ENCODE data around the gene LYVE1.
A peak's percentile ranks its signal among the peaks of the same experiment; 100 is the strongest.

Gene LYVE1

DNA sequence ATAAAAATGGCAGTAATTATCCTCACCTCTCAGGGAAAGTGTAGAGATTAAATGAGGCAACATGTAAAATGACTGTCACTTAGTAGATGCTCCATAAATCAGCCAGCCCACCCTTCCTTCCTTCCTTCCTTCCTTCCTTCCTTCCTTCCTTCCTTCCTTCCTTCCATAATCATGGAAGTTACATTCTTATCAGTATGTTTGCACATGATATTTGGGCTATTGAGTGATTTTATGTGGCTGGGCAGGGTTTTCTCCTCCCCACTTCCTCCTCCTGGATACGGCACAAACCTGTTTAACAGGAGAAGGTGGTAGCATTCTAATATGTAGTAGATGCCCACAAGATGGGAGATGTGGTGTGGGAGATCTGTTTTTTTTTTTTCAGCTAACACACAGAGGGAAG lies 11.9 kb downstream of the LYVE1 start:
- H3K4me3 ChIP-seq (ENCODE audit: low read depth in 1 of 2, low read length in 2 of 2): no peak overlapping the region
- no peak overlapping the region for H3K27ac ChIP-seq (ENCODE audit: low read length)
- H3K27me3 ChIP-seq (ENCODE audit: low read depth, low read length): no peaks in the 10 kb centered on the region
- peaks cover 0 to 4% of the 10 kb centered on the region in 2 donors for H3K9me3 ChIP-seq (ENCODE audit: control insufficient read depth in 1 of 2, low read length in 2 of 2)
- no peaks in the 10 kb centered on the region for H3K4me1 ChIP-seq (ENCODE audit: control insufficient read depth in 1 of 2, insufficient read depth in 2 of 2, low read length in 2 of 2)
- H3K36me3 ChIP-seq (ENCODE audit: control insufficient read depth in 1 of 2, insufficient read depth in 2 of 2, low read length in 2 of 2): no peaks in the 10 kb centered on the region

DNA sequence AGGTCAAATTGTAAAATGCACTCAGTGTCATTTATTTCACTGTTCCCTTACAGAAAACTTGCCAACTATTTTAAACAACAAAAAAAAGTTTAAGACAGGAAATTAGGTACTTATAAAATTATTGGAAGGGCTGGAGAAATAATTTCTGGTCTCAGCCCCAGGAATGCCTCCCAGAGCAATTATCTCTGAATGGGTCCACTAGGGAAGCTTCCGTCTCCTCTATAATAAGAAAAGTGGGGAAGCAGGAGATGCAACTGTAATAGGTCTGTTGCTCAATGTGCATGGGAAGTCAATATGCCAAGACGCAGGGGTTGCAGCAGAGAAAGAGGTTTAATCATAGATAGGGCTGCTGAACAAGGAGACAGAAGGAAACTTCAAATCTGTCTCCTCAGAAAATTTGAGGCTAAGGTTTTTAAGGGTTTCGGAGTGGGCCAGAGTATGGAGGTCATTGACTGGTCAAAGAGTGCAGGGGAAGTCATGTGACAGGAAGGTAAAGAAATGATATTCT lies 16.6 kb downstream of the LYVE1 start:
- Histone ChIP-seq H3K27ac (ENCODE audit: low read length) (no peak overlapping the region), H3K27me3 (ENCODE audit: low read depth, low read length) (no peaks in the 10 kb centered on the region), H3K36me3 (ENCODE audit: control insufficient read depth in 1 of 2, insufficient read depth in 2 of 2, low read length in 2 of 2) (no peaks in the 10 kb centered on the region), H3K4me1 (ENCODE audit: control insufficient read depth in 1 of 2, insufficient read depth in 2 of 2, low read length in 2 of 2) (no peaks in the 10 kb centered on the region), H3K4me3 (ENCODE audit: low read depth in 1 of 2, low read length in 2 of 2) (no peak overlapping the region), H3K9me3 (ENCODE audit: control insufficient read depth in 1 of 2, low read length in 2 of 2) (peaks cover 0 to 4% of the 10 kb centered on the region in 2 donors)

DNA sequence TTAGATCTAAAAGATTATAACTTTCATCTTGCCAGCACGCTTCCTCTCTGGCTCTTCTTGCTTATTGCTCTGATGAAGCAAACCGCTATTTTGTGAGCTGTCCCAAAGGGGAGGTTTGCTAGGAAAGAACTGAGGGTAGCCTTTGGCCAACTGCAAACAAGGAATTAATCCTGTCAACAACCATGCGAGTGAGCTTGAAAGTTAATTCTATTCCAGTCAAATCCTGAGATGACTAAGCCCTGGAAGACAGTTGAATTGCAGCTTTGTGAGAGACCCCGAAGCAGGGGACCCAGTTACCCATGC lies 17.2 kb downstream of the LYVE1 start:
- Histone ChIP-seq H3K9me3 (ENCODE audit: control insufficient read depth in 1 of 2, low read length in 2 of 2) (peaks cover 0 to 4% of the 10 kb centered on the region in 2 donors), H3K27me3 (ENCODE audit: low read depth, low read length) (no peaks in the 10 kb centered on the region), H3K4me1 (ENCODE audit: control insufficient read depth in 1 of 2, insufficient read depth in 2 of 2, low read length in 2 of 2) (no peaks in the 10 kb centered on the region), H3K27ac (ENCODE audit: low read length) (no peak overlapping the region), H3K4me3 (ENCODE audit: low read depth in 1 of 2, low read length in 2 of 2) (no peak overlapping the region), H3K36me3 (ENCODE audit: control insufficient read depth in 1 of 2, insufficient read depth in 2 of 2, low read length in 2 of 2) (no peaks in the 10 kb centered on the region)

DNA sequence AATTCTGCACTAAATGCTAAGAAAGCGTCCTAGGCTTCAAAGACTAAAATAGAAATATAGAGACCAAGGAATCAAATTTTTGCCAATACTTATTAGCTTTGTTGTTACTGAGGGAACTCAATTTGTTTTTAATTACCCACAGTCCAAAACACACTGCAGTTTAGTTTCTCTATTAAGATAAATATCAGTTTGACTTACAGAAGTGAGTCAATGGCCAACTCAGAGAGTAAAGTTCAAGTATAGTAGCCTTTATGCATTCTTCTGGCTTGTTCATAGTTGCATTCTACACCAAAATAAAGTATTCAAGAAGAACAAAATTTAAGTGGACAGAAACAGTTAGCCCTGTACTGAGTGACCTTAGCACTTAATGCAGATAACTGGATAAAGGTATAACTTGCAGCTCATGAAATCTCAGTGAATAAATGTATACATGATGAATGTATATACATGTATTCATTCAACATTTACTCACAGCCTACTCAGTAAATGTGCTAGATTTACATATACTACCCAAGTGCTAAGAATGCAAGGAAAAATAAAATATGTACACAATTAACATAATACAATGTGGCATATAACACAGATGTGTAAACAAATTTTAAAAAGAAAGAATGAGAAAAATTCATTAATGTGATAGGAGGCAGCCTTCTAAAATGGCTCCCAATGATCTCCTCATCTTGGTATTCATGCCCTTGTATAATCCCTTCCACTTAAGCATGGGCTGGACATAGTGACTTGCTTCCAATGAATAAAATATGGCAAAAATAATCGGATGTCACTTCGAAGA lies 17.8 kb downstream of the LYVE1 start:
- Histone ChIP-seq H3K27me3 (ENCODE audit: low read depth, low read length) (no peaks in the 10 kb centered on the region), H3K4me1 (ENCODE audit: control insufficient read depth in 1 of 2, insufficient read depth in 2 of 2, low read length in 2 of 2) (no peaks in the 10 kb centered on the region), H3K27ac (ENCODE audit: low read length) (no peak overlapping the region)

DNA sequence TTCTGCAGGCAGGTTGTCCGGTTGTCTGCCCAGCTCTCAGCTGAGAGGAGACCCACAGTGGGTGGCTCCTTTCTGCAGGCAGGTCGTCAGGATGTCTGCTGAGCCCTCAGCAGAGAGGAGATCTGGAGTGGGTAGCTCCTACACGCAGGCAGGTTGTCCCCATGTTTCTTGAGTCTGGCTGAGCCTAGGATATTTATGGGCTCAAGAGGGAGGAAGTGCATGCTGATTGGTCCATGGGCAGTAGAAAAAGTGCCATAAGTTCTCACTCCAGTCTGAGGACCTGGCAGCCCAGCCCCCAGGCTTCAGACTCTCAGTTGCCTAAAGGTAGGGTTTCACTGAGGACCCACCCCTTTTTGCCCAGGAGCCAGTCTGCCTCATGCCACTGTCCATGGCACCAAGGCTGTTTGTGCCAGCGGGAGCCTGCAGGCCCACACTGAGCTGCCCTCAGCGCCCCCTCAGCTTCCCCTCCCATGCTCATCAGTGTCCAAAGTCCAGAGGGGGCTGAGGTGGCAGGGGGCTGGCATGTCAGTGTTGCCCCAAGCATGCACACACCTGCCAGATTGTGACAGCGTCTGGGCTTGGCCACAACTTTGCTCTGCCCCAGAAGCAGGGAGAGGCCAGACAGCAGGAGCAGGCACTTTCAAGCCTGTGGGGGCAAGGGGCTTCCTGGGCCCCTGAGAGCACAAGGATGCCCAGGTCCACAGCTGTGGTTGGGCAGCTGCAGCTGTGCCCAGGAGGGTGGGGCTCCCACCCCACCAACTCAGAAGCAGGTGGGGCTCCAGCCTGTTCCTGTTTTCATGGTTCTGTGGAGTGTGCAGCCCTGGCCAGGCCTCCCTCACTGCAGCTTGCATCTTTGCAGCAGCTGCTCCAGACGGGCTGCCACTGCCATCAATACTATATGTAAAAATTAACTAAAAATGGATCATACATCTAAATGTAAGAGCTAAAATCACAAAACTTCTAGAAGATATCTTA lies 23.7 kb downstream of the LYVE1 start:
- Histone ChIP-seq H3K9me3 (ENCODE audit: control insufficient read depth in 1 of 2, low read length in 2 of 2) (no peaks in the 10 kb centered on the region), H3K4me1 (ENCODE audit: control insufficient read depth in 1 of 2, insufficient read depth in 2 of 2, low read length in 2 of 2) (peaks cover 4 to 6% of the 10 kb centered on the region in 2 donors), H3K36me3 (ENCODE audit: control insufficient read depth in 1 of 2, insufficient read depth in 2 of 2, low read length in 2 of 2) (no peaks in the 10 kb centered on the region), H3K4me3 (ENCODE audit: low read depth in 1 of 2, low read length in 2 of 2) (no peak overlapping the region), H3K27ac (ENCODE audit: low read length) (no peak overlapping the region), H3K27me3 (ENCODE audit: low read depth, low read length) (no peaks in the 10 kb centered on the region)

More for the DNA sequence above, 17.8 kb downstream of the LYVE1 start:
- Histone ChIP-seq H3K9me3 (ENCODE audit: control insufficient read depth in 1 of 2, low read length in 2 of 2) (peaks cover 0 to 4% of the 10 kb centered on the region in 2 donors), H3K36me3 (ENCODE audit: control insufficient read depth in 1 of 2, insufficient read depth in 2 of 2, low read length in 2 of 2) (no peaks in the 10 kb centered on the region), H3K4me3 (ENCODE audit: low read depth in 1 of 2, low read length in 2 of 2) (no peak overlapping the region)

DNA sequence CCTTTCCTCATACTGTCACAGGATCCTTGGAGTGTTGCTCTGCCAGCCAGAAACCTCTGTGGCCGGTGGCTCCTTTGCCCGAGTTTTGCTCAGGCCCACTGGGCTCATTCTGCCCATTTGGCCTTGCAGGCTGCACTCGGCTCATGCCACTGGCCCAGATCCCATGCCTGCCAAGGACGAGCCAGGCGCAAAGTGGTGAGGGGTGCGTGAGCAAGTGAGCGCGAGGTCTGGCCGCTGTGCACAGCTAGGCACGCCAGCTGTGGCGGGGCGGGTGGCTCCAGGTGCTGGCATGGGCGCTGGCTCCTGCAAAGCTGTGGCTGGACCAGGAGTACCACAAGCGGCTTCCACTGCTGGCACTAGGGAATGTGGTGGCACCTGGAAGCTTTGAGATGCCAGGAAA lies 24.7 kb downstream of the LYVE1 start:
- Histone ChIP-seq H3K36me3 (ENCODE audit: control insufficient read depth in 1 of 2, insufficient read depth in 2 of 2, low read length in 2 of 2) (no peaks in the 10 kb centered on the region), H3K27ac (ENCODE audit: low read length) (no peak overlapping the region), H3K4me3 (ENCODE audit: low read depth in 1 of 2, low read length in 2 of 2) (no peak overlapping the region), H3K4me1 (ENCODE audit: control insufficient read depth in 1 of 2, insufficient read depth in 2 of 2, low read length in 2 of 2) (peaks cover 5 to 8% of the 10 kb centered on the region in 2 donors), H3K9me3 (ENCODE audit: control insufficient read depth in 1 of 2, low read length in 2 of 2) (no peaks in the 10 kb centered on the region), H3K27me3 (ENCODE audit: low read depth, low read length) (no peaks in the 10 kb centered on the region)

DNA sequence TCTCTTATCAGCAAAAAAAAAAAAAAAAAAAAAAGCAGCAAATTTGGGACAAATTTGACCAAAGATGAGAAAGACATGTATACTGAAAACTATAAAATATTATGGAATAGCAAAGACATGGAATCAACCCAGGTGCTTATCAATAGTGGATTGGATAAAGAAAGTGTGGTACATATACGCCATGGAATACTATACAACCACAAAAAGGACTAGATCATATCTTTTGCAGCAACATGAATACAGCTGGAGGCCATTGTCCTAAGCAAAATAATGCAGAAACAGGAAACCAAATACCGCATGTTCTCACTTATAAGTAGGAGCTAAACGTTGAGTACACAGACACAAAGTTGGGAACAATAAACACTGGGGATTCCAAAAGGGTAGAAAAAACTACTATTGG lies 25.7 kb downstream of the LYVE1 start:
- Histone ChIP-seq H3K4me1 (ENCODE audit: control insufficient read depth in 1 of 2, insufficient read depth in 2 of 2, low read length in 2 of 2) (peaks cover 5 to 8% of the 10 kb centered on the region in 2 donors), H3K36me3 (ENCODE audit: control insufficient read depth in 1 of 2, insufficient read depth in 2 of 2, low read length in 2 of 2) (no peaks in the 10 kb centered on the region), H3K27me3 (ENCODE audit: low read depth, low read length) (no peaks in the 10 kb centered on the region), H3K4me3 (ENCODE audit: low read depth in 1 of 2, low read length in 2 of 2) (no peak overlapping the region), H3K27ac (ENCODE audit: low read length) (no peak overlapping the region), H3K9me3 (ENCODE audit: control insufficient read depth in 1 of 2, low read length in 2 of 2) (no peaks in the 10 kb centered on the region)

DNA sequence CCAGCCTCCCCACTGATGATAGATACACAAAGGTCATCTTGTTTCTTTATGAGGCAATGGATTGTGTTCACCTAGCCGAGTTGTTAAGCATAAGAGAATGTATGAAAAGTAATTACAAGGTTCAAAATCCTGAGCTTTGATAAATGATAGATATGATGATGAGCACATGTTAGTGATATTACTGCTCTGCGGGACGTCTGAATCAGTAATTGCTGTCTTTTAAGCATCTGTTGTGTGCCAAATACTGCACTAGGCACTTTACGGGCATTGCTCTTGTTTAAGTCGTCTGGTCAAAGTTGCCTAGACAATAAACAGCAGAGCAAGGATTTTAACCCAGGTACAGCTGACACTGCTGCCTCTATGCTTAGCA lies 26.9 kb downstream of the LYVE1 start:
- H3K27ac ChIP-seq (ENCODE audit: low read length): no peak overlapping the region

DNA sequence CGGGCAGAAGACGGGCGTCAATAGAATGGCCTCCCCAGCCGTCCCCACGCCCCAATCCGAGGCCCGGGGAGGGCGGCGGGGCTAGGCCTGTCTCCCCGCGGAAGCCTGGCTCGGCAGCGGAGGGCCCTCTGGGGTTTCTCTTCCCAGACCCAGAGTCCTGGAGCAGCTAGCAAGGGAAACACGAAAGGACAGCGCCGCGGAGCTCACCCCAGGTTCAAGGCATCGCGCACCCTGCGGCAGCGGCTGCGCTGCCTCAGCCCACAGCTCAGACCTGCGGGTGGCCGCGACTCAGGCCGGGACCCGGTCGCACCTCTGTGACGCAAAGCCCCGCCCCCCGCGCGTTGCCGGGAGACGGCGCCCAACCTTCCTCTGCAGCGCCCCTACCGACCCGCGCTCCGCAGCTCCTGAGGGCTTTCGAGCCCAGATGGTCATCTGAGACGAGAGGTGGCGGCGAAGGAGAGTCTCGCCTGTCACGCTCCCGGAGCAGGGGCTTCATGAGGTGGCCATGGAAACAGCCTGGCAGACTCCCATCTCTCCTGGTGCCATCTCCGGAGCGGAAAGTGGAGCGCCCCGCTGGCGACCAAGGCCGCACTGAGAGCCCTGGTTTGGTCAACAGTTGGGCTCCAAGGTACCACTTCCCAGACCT lies 27.4 kb downstream of the LYVE1 start, which contains the start of gene RNF141:
Gene RNF141, minus strand, starts transcription at position 273 of the 646 bp plus-strand sequence. CDS start 7,029 bp downstream, outside the sequence.
- no peaks in the 10 kb centered on the region for H3K36me3 ChIP-seq (ENCODE audit: control insufficient read depth in 1 of 2, insufficient read depth in 2 of 2, low read length in 2 of 2)
- no peaks in the 10 kb centered on the region for H3K27me3 ChIP-seq (ENCODE audit: low read depth, low read length)
- H3K4me3 ChIP-seq (ENCODE audit: low read depth in 1 of 2, low read length in 2 of 2): peak within 1 kb of the TSS; percentile 83

More for the DNA sequence above, 26.9 kb downstream of the LYVE1 start:
- Histone ChIP-seq H3K27me3 (ENCODE audit: low read depth, low read length) (no peaks in the 10 kb centered on the region), H3K4me3 (ENCODE audit: low read depth in 1 of 2, low read length in 2 of 2) (peak overlapping the region; percentile 83), H3K4me1 (ENCODE audit: control insufficient read depth in 1 of 2, insufficient read depth in 2 of 2, low read length in 2 of 2) (peaks cover 5 to 8% of the 10 kb centered on the region in 2 donors), H3K36me3 (ENCODE audit: control insufficient read depth in 1 of 2, insufficient read depth in 2 of 2, low read length in 2 of 2) (no peaks in the 10 kb centered on the region), H3K9me3 (ENCODE audit: control insufficient read depth in 1 of 2, low read length in 2 of 2) (no peaks in the 10 kb centered on the region)

DNA sequence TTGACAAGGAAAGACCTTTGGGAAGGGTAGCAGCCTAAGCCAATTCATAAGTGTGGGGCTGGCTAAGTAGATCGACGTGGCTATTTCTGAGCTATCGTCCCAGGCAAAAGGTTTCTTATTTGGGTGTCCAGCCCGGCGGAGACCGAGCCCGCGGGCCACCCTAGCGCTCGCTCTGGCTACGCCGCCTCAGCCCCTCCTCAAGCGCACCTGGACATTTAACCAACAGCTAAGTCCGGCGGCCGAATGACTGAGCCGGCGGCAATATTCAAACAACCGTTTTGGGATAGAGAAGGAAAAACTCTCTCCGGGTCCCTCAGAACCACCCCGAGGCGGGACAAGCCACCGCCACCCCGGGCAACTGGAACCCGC lies 27.9 kb downstream of the LYVE1 start:
- H3K27ac ChIP-seq (ENCODE audit: low read length): peak overlapping the region; percentile 71
- peaks cover 5 to 8% of the 10 kb centered on the region in 2 donors for H3K4me1 ChIP-seq (ENCODE audit: control insufficient read depth in 1 of 2, insufficient read depth in 2 of 2, low read length in 2 of 2)
- no peaks in the 10 kb centered on the region for H3K27me3 ChIP-seq (ENCODE audit: low read depth, low read length)
- peak overlapping the region; percentile 83 for H3K4me3 ChIP-seq (ENCODE audit: low read depth in 1 of 2, low read length in 2 of 2)
- H3K36me3 ChIP-seq (ENCODE audit: control insufficient read depth in 1 of 2, insufficient read depth in 2 of 2, low read length in 2 of 2): no peaks in the 10 kb centered on the region
- no peaks in the 10 kb centered on the region for H3K9me3 ChIP-seq (ENCODE audit: control insufficient read depth in 1 of 2, low read length in 2 of 2)

More for the DNA sequence above, 27.4 kb downstream of the LYVE1 start, which contains the start of gene RNF141:
- Histone ChIP-seq H3K27ac (ENCODE audit: low read length) (peak within 1 kb of the TSS; percentile 71), H3K4me1 (ENCODE audit: control insufficient read depth in 1 of 2, insufficient read depth in 2 of 2, low read length in 2 of 2) (peaks cover 5 to 8% of the 10 kb centered on the region in 2 donors), H3K9me3 (ENCODE audit: control insufficient read depth in 1 of 2, low read length in 2 of 2) (no peaks in the 10 kb centered on the region)

DNA sequence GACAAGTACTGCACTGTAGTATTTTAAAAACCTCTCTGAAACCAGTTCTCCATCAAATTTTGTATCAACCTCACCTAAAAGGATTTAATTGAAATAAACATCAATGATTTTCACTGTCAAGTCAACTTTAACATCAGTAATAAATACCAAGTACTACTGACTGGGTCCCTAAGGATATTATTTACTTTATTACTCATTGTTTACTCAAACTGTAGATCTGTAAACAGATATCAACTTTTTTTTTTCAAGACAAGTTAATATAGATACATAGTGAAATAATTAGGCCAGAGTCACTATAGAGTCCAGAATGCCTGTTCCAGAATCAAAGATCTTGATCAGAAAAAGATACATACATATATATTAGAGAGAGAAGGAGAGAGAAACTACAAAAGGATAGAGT lies 29.1 kb downstream of the LYVE1 start:
- no peak overlapping the region for H3K27ac ChIP-seq (ENCODE audit: low read length)
- H3K4me3 ChIP-seq (ENCODE audit: low read depth in 1 of 2, low read length in 2 of 2): no peak overlapping the region
- H3K27me3 ChIP-seq (ENCODE audit: low read depth, low read length): no peaks in the 10 kb centered on the region
- no peaks in the 10 kb centered on the region for H3K36me3 ChIP-seq (ENCODE audit: control insufficient read depth in 1 of 2, insufficient read depth in 2 of 2, low read length in 2 of 2)
- H3K4me1 ChIP-seq (ENCODE audit: control insufficient read depth in 1 of 2, insufficient read depth in 2 of 2, low read length in 2 of 2): peaks cover 5 to 8% of the 10 kb centered on the region in 2 donors
- H3K9me3 ChIP-seq (ENCODE audit: control insufficient read depth in 1 of 2, low read length in 2 of 2): no peaks in the 10 kb centered on the region
